B cell (primary cell): ENCODE results near the gene HPF1. TPM values are rescaled to one million over a fixed set of nuclear protein-coding genes. Genes with fewer than 3 reads are reported as not detected.

ENCODE experiments used
- ATAC-seq: fragments of 200-7000 bp; cut with Tn5 transposase; one replicate; pipeline ENCODE4 v1.10.0; 2021; ENCODE audit warnings: low read depth, mild to moderate bottlenecking, moderate number of reproducible peaks, moderate library complexity
- CTCF ChIA-PET: fragments of 350-600 bp; sonication (Branson Sonifier 250); formaldehyde crosslinking; loops from one replicate; lab custom pipeline; 2021; ENCODE audit warnings: antibody characterized with exemption, inconsistent platforms; lab: Charles Lee
- POLR2A ChIA-PET: fragments of 350-600 bp; sonication (Branson Sonifier 250); formaldehyde crosslinking; loops from one replicate; lab custom pipeline; 2021; ENCODE audit warnings: antibody characterized with exemption; lab: Charles Lee
- DNase-seq: peaks from one replicate; pipeline ENCODE4 v3.0.0; 2013
- H2AFZ ChIP-seq: 2 replicates; pipeline ENCODE4 v1.6.1; 2012; ENCODE audit warnings: mild to moderate bottlenecking, low read depth, low read length; ENCODE audit not compliant: insufficient read depth, poor library complexity, severe bottlenecking
- H3K27ac ChIP-seq, 2 donors: 1 replicate in 1 of 2; 2 replicates in 1 of 2; pipeline ENCODE4 v1.5.1; 2012 to 2013; ENCODE audit warnings: low read length in 2 of 2, mild to moderate bottlenecking in 2 of 2, moderate library complexity in 1 of 2
- H3K27me3 ChIP-seq, 4 experiments: fragments of 200-600 bp in 1 of 4; sonication (generic) in 1 of 4; replicated peaks in 1 of 4; 1 replicate in 2 of 4; 2 replicates in 2 of 4; pipeline versions ENCODE4 v1.6.1 to v1.7.0; 2013 to 2016; ENCODE audit warnings: low read length in 3 of 4, mild to moderate bottlenecking in 2 of 4, mixed read lengths in 1 of 4, moderate library complexity in 1 of 4; ENCODE audit not compliant: insufficient read depth in 4 of 4, control insufficient read depth in 3 of 4; ENCODE audit errors: control extremely low read depth in 1 of 4
- H3K36me3 ChIP-seq, 2 experiments: replicated peaks in 1 of 2; 1 replicate in 1 of 2; 2 replicates in 1 of 2; pipeline versions ENCODE4 v1.6.1 to v1.7.1; 2013; ENCODE audit warnings: low read length in 1 of 2; ENCODE audit not compliant: insufficient read depth in 2 of 2, control insufficient read depth in 1 of 2; ENCODE audit errors: control extremely low read depth in 1 of 2, extremely low read depth in 1 of 2
- H3K4me1 ChIP-seq, 2 donors: fragments of 200-600 bp in 1 of 2; sonication (generic) in 1 of 2; 1 replicate in 1 of 2; 2 replicates in 1 of 2; pipeline versions ENCODE4 v1.5.1 to v1.6.1; 2013 to 2017; ENCODE audit warnings: low read length in 2 of 2; ENCODE audit not compliant: control insufficient read depth in 2 of 2, insufficient read depth in 2 of 2
- H3K4me2 ChIP-seq: replicated peaks from 2 replicates; pipeline ENCODE3; 2012; ENCODE audit warnings: mild to moderate bottlenecking, low read depth, low read length; ENCODE audit not compliant: poor library complexity, severe bottlenecking
- H3K4me3 ChIP-seq, 5 experiments: fragments of 200-600 bp in 1 of 5; sonication (generic) in 1 of 5; 1 replicate in 3 of 5; 2 replicates in 2 of 5; pipeline versions ENCODE4 v1.5.1 to v1.7.0; 2011 to 2016; ENCODE audit warnings: low read length in 4 of 5, mild to moderate bottlenecking in 4 of 5, low read depth in 2 of 5, control low read depth in 1 of 5, moderate library complexity in 1 of 5; ENCODE audit not compliant: insufficient read depth in 1 of 5; ENCODE audit errors: control extremely low read depth in 1 of 5, extremely low read depth in 1 of 5
- H3K79me2 ChIP-seq: fragments of 200-600 bp; sonication (generic); one replicate; pipeline ENCODE4 v1.6.0; 2016; ENCODE audit warnings: low read length; ENCODE audit not compliant: control insufficient read depth, insufficient read depth
- H3K9ac ChIP-seq: fragments of 200-600 bp; sonication (generic); 2 replicates; pipeline ENCODE4 v1.6.1; 2017; ENCODE audit warnings: mild to moderate bottlenecking, low read length, moderate library complexity
- H3K9me3 ChIP-seq, 3 donors: one replicate each; pipeline versions ENCODE4 v1.6.1 to v1.7.1; 2013; ENCODE audit warnings: low read length in 2 of 3; ENCODE audit not compliant: control insufficient read depth in 2 of 3, insufficient read depth in 1 of 3; ENCODE audit errors: control extremely low read depth in 1 of 3
- H4K20me1 ChIP-seq: 2 replicates; pipeline ENCODE4 v1.6.0; 2012; ENCODE audit warnings: mild to moderate bottlenecking, low read length; ENCODE audit not compliant: insufficient read depth, control insufficient read depth, poor library complexity, severe bottlenecking
- H3K27ac Mint-ChIP-seq: one replicate; pipeline ENCODE4 v1.8.0; 2021; ENCODE audit warnings: mixed read lengths
- H3K27me3 Mint-ChIP-seq: one replicate; pipeline ENCODE4 v1.8.0; 2021; ENCODE audit warnings: mixed read lengths
- H3K4me1 Mint-ChIP-seq: one replicate; pipeline ENCODE4 v1.8.0; 2021; ENCODE audit warnings: mixed read lengths
- H3K4me3 Mint-ChIP-seq: one replicate; pipeline ENCODE4 v1.8.0; 2021; ENCODE audit warnings: mixed read lengths
- H3K9me3 Mint-ChIP-seq: one replicate; pipeline ENCODE4 v1.8.0; 2022; ENCODE audit warnings: mixed read lengths; ENCODE audit not compliant: insufficient read depth
- EZH2 ChIP-seq: IDR thresholded peaks from 2 replicates; pipeline ENCODE4 v1.6.1; 2012; ENCODE audit warnings: borderline replicate concordance, low read depth, mild to moderate bottlenecking, moderate library complexity, low read length; ENCODE audit not compliant: insufficient read depth, poor library complexity, severe bottlenecking
- WGBS: methylation state at CpG from one replicate; pipeline ENCODE4 v1.1.5; 2013; ENCODE audit warnings: missing lambda C conversion rate; ENCODE audit not compliant: insufficient coverage; 5-methylcytosine and 5-hydroxymethylcytosine counted together
- intact Hi-C: fragments of 100-400 bp; cut with micrococcal nuclease; formaldehyde crosslinking; loops from one replicate; pipeline ENCODE4 v1.10.0; 2022
- polyA plus RNA-seq: library from polyadenylated mRNA; depleted of rRNA; stranded (reverse); fragments of >200 nt; gene quantifications from 2 replicates; pipeline ENCODE4 v1.2.3, GENCODE V29; 2012
- total RNA-seq, 2 donors: library from RNA; stranded (reverse); fragments of 120-200 nt in 1 of 2; gene quantifications; 1 replicate in 1 of 2; 2 replicates in 1 of 2; pipeline versions ENCODE4 v1.2.3 to v1.2.4, GENCODE V29; 2013 to 2022
- TF ChIP-seq, protein P1 (sequence below): fragments of 200-600 bp; IDR thresholded peaks from one replicate; pipeline ENCODE4 v1.8.0; 2022; ENCODE audit warnings: antibody characterized with exemption, mild to moderate bottlenecking

The HPF1 gene
- total and polyA plus RNA-seq, 2 donors (not counting 1 experiment from before 2014, with no cell fraction given): 8.7 to 15.2 TPM

DNA sequence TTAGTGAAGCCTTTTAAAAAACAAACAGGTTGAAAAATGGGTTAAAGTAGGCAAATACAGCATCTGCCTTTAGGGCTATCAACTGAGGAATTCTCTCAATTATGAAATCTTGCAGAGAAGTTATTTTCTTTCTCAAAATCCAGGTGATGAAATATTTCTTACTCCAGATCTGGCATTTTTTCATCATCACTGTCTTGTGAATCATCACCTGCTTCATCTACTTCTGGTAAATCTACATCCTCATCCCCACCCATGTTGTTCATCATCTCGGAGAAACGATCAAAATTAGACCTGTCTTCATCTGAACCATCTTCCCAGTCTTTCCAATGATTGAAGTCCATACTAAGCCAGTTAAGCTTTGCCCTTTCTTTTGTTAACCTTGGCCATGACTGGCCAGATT is 33.3 kb upstream of the HPF1 start:
- DNase-seq (no peak), ATAC-seq (no peak)
- Mint-ChIP-seq H3K27me3 (peaks cover 61% of the 10 kb centered on the region), H3K4me1 (peaks cover 9% of the 10 kb centered on the region), H3K27ac (no peak overlapping the region), H3K9me3 (no peaks in the 10 kb centered on the region), H3K4me3 (no peak overlapping the region)
- Histone ChIP-seq H3K4me2 (no peak overlapping the region), H3K36me3 (no peaks in the 10 kb centered on the region), H3K4me3 (no peak overlapping the region), H3K27ac (no peak overlapping the region), H3K27me3 (peaks cover 0 to 28% (median 22%) of the 10 kb centered on the region in 4 experiments), H4K20me1 (no peaks in the 10 kb centered on the region), H2AFZ (peak overlapping the region; percentile 57), H3K4me1 (peaks cover 0 to 3% of the 10 kb centered on the region in 2 donors), H3K79me2 (no peaks in the 10 kb centered on the region), H3K9me3 (no peaks in the 10 kb centered on the region), H3K9ac (no peak overlapping the region)
- TF ChIP-seq, protein P1, sequence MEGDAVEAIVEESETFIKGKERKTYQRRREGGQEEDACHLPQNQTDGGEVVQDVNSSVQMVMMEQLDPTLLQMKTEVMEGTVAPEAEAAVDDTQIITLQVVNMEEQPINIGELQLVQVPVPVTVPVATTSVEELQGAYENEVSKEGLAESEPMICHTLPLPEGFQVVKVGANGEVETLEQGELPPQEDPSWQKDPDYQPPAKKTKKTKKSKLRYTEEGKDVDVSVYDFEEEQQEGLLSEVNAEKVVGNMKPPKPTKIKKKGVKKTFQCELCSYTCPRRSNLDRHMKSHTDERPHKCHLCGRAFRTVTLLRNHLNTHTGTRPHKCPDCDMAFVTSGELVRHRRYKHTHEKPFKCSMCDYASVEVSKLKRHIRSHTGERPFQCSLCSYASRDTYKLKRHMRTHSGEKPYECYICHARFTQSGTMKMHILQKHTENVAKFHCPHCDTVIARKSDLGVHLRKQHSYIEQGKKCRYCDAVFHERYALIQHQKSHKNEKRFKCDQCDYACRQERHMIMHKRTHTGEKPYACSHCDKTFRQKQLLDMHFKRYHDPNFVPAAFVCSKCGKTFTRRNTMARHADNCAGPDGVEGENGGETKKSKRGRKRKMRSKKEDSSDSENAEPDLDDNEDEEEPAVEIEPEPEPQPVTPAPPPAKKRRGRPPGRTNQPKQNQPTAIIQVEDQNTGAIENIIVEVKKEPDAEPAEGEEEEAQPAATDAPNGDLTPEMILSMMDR: no peak
- intact Hi-C loops: no loop called here
- CTCF ChIA-PET: no interaction called here
- POLR2A ChIA-PET: no interaction called here
- 89% methylated on average over 2 of the region's 2 CpGs for WGBS

GRCh38 chr4:169774466-169775445 is 17.0 kb upstream of the HPF1 start:
- no peak overlapping the region for H3K27ac Mint-ChIP-seq
- H3K36me3 ChIP-seq: no peaks in the 10 kb centered on the region
- no peaks in the 10 kb centered on the region for H3K79me2 ChIP-seq
- no peak for TF ChIP-seq EZH2
- TF ChIP-seq, protein P1: peak; percentile 28
- H3K9me3 Mint-ChIP-seq: peaks cover 2% of the 10 kb centered on the region
- H3K9me3 ChIP-seq: peaks cover 0 to 18% (median 0%) of the 10 kb centered on the region in 3 donors
- peaks cover 6% of the 10 kb centered on the region for H3K4me1 Mint-ChIP-seq
- peak overlapping the region; percentile 49 for H3K4me3 Mint-ChIP-seq
- CTCF ChIA-PET: interaction anchor here (1.6 kb wide), 1 partner anchor 162 kb away, joined by 14 read pairs; the partner anchor contains the start of gene NEK1
- H3K4me1 ChIP-seq: peaks cover 8 to 10% of the 10 kb centered on the region in 2 donors
- POLR2A ChIA-PET: no interaction called here
- DNase-seq (peak; percentile 56), ATAC-seq (peak; percentile 67)
- H2AFZ ChIP-seq: peak overlapping the region; percentile 72
- H4K20me1 ChIP-seq: no peaks in the 10 kb centered on the region
- H3K4me2 ChIP-seq: peak overlapping the region; percentile 67
- H3K4me3 ChIP-seq: peak overlapping the region in 3 of 5 experiments; percentile 9 to 35 (median 33)
- no peak overlapping the region for H3K27ac ChIP-seq
- H3K27me3 ChIP-seq: peaks cover 0 to 24% (median 16%) of the 10 kb centered on the region in 4 experiments
- intact Hi-C loops: no loop called here
- no peak overlapping the region for H3K9ac ChIP-seq
- 26% methylated on average over 51 of the region's 58 CpGs for WGBS
- H3K27me3 Mint-ChIP-seq: peaks cover 30% of the 10 kb centered on the region
